Stimulated activated CD8-positive, alpha-beta memory T cell treated with anti-CD3 and anti-CD28 coated beads, Interleukin-7, amount 100 ng/mL, for 24 hours (primary cell): ENCODE results near the gene ZNF182.
"Not testable (repeated sequence)": the region's sequence is repeated elsewhere in the genome, so short reads cannot be mapped to it uniquely, and the experiment has no call there.

ENCODE experiments used
- DNase-seq: peaks from one replicate; pipeline ENCODE4 v3.0.0-alpha.2; 2020; ENCODE audit warnings: low read depth

Gene ZNF182

DNA sequence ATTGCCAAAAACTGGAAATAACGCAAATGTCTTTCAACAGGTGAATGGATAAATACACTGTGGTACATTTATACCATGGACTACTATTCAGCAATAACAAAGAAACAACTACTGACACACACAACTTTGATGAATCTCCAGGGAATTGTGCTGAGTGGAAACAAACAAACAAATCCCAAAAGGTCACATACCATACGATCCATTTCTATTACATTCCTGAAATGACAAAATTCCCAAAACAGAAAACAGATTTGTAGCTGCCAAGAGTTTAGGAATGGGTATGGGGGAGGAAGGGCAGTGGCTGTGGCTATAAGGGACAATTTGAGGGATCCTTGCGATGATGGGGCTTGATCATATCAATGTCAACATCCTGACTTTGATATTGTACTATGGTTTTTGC, 2.5 kb downstream of the ZNF182 start:
- no peak for DNase-seq

DNA sequence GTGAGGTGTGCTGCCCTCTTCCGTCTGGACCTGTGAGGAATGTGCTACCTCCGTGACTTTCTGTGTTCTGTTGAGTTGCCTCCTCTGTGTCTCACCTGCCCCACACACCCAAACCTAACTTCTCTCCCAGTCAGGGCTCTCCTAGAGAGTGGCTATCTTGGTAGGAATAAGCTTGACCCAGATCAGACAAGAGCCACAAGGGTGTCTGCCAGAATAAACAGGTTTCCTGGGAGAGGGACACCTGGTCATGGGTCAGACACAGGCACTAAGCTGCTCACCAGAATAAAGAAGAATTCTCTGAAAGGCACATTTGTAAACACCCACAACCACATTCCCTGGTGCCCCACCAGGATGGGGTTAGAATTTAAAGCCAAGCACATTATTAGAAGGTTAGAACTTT, 11.1 kb downstream of the ZNF182 start:
- DNase-seq, result no peak

DNA sequence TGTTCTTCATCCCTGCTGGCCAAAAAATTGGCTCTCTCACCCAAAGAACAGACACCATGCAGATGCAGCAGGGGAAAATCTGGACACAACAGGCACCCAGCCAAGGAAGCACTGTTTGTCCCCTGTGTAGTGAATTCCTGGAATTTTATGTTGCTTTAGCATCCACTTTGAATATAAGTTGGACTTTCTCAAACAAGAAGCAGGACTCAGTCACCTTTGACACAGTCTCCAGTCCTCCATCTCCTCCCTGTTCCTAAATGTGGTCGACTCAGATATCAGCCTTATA, 11.8 kb downstream of the ZNF182 start:
- DNase-seq, result no peak

DNA sequence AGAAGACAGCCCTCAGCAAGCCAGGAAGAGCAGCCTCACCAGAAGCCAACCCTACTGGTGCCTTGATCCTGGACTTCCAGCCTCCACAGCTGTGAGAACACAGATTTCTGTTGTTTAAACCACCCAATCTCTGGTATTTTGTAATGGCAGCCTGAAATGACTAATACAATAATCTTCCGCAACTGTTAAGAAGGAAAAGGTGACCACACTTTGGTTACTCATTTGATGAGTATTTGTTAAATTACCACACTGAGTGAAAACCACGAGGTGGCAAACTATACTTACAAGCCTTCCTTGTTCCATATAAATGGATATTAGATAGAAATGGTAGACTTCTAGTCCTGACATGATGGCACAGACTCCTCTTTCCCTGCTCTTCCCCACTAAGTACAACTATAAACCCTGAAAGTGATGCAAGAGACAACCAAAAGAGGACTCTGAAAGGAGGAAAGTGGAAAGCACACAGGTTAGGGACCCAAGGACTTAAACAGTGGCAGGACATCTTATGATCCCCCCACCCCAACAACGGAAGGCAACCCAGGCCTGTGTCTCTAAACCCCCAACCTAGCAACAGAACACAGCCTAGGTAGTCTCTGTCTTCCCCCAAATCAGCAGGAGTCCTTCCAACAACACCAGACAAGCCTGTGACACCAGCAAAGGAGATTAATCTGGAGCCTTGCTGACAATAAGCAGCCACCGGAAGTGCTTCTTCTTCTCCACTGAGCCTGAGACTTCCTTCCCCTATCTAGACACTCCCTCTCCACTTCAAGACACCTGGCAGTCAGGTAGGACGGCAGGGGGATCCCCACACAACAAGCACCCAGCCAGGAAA, 12.3 kb downstream of the ZNF182 start:
- no peak for DNase-seq

DNA sequence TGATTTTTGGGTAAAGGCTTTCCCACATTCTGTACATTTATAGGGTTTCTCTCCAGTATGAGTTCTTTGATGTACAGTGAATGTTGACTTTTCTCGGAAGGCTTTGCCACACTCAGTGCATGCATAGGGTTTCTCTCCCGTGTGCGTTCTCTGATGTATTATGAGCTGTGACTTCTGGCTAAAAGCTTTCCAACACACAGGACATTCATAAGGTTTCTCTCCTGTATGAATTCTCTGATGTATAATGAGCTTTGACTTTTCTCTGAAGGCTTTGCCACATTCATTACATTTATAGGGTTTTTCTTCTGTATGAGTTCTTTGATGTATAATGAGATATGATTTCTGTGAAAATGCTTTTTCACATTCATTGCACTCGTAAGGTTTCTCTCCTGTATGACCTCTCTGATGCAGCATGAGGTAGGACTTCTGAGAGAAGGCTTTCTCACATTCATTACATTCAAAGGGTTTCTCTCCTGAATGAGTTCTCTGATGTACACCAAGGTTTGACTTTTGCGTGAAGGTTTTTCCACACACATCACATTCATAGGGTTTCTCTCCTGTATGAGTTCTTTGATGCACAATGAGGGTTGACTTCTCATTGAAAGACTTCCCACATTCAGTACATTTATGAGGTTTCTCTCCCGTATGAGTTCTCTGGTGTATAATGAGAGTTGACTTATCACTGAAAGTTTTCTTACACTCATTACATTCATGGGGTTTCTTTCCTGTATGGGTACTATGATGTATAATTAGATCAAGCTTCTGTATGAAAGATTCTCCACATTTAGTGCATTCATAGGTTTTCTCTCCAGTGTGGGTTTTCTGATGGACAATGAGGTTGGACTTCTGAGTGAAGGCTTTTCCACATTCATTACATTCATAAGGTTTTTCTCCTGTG, 27.3 kb downstream of the ZNF182 start:
- no peak for DNase-seq

DNA sequence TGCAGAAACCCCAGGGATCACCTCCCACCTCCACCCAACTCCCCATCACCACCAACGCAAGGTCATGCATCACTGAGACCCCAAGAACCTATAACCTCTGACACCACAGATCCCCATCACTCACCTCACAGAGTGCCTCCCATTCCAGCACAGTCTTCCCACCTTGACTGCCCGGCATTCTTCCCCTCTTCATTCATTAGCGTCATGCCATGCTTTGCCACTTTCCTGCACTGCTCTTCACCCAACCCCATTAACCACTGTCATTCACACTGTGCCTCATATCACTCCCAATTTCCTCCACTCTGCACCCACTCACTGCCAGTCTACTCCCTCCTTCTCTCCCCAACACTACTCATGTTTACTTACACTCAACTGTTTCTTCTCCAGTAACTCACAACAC, 30.6 kb downstream of the ZNF182 start:
- DNase-seq, result no peak

DNA sequence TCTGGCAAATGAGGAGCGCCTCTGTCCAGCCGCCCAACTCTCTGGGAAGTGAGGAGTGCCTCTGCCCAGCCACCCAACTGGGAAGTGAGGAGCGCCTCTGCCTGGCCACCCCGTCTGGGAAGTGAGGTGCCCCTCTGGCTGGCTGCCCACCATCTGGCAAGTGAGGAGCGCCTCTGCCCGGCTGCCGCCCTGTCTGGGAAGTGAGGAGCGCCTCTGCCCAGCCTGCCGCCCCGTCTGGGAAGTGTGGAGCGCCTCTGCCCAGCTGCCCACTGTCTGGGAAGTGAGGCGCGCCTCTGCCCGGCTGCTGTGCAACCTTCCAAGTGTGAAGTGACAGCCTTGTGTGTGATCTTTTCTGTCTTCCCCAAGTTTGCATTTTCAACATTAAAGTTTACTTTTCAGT, 38.3 kb downstream of the ZNF182 start:
- not testable (repeated sequence) for DNase-seq

DNA sequence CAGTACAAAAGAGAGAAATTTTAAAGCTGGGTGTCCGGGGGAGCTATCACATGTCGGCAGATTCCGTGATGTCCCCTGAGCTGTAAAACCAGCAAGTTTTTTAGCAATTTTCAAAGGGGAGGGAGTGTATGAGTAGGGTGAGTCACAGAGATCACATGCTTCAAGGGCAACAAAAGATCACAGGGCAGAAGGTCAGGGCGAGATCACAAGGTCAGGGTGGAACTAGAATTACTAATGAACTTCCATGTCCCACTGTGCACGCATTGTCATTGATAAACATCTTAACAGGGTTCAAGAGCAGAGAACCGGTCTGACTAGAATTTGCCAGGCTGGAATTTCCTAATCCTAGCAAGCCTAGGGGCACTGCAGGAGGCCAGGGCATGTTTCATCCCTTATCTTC, 42.0 kb downstream of the ZNF182 start:
- not testable (repeated sequence) for DNase-seq

DNA sequence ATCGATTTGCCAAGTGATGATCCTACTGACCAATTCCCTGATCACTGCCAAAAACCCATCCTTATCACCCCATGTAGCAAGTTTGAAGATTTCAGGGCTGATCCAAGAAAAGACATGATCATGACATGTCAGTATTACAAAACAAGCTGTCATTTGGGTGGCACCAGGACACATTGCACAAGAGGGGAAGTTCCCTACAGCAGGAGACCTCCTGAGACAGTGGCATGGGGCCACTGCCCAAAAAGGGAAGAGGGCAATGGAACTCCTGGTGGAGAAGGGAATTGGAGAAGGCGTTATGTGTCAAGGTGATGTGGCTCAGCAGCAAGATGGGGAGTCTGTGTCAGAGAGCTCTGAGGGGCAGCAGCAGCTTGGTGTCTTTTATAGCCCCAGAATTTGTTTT, 43.4 kb downstream of the ZNF182 start:
- DNase-seq, result no peak

DNA sequence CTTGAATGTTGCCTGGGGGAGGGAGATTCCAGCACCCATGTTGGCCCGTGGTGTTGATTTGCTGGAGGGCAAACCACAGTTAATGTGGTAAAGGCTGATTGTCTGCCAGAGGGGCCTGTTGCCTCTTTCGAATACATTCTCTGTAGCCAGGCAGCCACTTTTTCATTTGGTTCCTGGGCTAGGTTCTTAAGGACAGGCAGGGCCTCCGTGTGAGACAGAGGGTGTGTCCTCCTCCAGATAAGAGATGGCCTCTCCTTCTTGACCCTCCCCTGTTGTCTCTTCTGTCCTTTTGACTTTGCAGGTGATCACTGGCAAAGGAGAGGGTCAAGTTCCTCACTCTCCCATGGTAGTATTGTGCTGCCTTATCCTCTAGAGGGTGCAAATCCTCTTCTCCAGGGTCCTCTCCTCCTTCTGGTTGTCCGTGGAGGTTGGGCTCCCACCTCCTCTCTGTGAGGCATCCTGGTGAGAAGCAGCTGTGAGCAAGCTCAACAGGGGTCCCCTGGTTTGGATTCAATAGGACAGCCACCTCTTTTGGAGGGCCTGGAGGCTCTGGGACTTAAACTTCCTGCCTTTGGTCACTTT, 44.9 kb downstream of the ZNF182 start:
- no peak for DNase-seq

DNA sequence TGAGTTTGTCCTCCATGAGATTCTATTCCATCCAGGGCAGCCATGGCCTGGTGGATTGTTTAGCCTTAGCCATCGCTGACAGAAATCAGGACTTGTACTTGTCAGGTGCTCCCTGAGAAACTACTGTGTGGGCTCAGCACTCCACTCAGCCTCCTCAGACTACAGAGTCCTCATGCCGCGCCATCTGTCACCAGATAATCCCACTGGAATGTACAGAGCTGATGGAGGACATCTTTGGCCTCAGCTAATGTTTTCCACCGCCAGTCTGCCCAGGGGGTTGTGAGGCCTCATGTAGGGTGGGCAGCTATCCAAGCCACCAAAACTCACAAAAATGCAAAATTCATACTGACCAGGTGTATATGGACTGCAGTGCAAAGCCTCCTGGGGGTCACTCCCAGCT, 45.6 kb downstream of the ZNF182 start:
- not testable (repeated sequence) for DNase-seq

DNA sequence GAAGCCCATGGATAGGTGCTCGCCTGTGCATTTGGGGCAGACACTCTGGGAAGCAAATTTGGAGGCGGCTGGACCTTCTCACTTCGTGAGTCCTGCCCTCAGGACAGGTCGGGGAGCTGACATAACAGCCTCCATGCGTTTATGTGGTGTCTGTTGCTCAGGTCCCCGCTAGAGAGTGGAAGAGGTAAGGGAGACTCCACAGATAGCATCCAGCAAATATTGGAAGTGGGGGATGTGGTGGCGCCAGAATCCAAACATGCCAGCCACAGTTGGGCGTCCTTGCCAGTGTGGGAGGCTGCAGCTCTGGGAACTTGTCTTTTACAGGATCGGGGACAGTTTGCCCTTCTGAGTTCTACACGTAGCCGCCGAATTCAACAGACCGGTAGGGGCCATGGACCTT, 47.8 kb downstream of the ZNF182 start:
- no peak for DNase-seq

DNA sequence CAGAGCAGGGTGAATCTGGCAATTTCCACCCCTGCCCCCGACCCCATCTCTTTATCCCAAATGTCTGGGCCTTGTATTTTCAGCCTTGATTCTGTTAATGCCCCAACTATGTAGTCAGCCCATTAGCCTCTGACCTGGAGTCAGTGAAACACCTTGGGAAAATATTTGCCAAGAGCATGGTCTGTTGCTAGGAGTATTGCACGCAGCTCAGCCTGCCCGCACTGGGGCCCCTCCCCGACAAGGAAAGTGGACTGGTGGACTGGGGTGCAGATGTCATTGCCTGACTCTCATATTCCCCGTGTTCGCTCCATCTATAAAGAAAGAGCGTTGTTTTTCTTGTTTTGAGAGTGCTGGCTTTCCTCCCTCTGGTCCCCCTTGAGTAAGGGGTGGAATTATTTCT, 48.5 kb downstream of the ZNF182 start:
- not testable (repeated sequence) for DNase-seq

DNA sequence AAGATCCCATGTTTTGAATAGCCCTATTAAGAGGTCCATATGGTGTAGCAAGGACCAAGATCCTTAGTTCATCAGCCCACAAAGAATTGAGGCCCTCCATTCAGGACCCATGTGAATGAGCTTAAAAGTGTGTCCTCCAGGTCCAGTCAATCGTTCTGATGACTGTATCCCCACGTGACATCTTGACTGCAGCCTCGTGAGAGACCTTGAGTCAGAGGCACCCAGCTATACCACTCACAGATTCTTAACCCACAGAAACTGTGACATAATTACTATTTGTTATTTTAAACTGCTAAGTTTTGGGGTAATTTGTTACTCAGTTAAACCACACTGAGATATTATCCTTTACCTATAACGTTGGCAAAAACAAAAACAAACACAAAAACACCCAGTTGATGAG, 62.4 kb downstream of the ZNF182 start:
- no peak for DNase-seq

DNA sequence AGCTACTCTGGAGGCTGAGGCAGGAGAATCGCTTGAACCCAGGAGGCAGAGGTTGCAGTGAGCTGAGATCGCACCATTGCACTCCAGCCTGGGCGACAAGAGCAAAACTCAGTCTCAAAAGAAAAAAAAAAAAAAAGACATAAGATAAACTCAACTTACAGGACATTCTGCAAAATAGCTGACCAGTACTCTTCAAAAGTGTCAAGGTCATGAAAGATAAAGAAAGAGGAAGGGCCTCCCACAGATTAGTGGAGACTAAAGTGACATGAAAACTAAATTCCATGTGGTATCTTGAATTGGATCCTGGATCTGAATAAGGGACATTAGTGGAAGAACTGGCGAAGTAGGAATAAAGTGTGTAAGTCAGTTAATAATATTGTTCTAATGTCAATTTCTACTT, 63.3 kb downstream of the ZNF182 start:
- DNase-seq, result no peak

DNA sequence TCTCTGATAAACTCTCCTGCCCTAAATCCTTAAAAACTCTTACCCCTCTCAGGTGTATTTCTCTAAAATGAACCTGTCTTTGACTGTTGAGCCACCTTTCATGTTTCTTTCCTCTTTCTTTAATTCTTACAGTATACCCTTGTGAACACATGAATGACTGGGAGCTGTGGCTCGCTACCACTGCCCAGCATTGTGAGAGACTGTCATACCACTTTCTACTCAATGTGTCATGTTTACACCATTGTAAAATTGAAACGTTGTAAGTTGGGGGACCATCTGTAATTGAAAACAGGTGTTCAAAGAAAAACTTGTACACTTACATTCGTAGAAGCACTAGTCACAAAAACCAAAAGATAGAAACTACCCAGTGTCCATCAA, 66.9 kb downstream of the ZNF182 start:
- DNase-seq, result no peak

DNA sequence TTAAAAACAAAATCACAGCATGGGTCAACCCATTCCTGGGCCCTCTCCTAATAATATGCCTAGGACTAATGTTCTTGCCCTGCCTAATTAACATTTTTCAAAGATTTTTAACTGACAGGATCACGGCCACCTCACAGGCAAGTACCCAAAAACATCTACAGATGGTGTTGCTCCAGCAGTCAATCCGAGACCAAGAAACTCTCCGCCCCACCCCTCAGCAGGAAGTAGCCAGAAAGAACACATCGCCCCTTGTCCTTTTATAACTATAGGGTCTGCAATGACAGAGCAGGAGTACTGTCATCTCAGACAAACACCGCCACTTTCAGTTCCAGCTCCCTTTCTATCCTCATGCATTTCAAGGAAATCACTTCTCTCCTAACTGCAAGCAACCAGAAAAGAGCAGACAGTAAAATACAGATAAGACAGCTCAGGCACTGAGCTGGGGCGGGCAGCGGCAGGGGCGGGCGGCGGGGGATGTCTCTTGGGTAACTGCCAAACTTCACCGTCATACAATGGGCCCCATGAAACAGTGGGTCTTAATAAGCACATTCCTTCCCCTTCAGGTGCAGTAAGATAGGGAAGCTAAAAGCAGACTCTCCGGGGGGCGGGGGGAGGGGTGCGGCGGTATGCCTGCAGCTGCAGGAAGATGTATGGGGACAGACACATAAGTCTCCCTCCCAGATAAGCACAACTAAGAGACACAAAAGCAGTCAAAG, 67.4 kb downstream of the ZNF182 start:
- no peak for DNase-seq

DNA sequence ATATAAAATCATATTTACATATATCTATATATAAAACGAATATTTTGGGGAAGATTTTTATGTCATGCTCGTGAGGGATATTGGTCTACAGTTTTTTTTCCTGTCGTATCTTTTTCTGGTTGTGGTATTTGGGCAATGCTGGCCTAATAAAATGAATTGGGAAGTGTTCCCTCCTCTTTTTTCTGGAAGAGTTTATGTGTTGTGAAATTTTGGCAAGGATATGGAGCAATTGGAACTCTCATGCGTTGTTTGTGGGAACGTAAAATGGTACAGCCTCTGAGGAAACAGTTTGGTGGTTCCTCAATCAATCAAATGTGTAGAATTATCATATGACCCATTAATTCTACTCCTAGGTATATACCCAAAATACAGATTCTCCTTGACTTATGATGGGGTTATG, 69.8 kb downstream of the ZNF182 start:
- no peak for DNase-seq

DNA sequence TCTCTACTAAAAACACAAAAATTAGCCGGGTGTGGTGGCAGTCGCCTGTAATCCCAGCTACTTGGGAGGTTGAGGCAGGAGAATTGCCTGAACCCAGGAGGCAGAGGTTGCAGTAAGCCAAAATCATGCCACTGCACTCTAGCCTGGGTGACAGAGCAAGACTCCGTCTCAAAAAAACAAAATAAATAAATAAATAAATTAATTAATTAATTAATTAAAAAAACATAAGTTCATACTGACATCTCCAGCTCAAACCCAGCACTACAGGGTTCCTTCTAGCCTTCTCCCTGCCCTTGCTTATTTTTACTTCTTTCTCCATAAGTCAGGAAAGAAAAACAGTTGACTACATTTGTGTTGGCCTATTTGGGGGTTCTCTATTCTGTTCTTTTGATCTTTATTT, 71.8 kb downstream of the ZNF182 start:
- not testable (repeated sequence) for DNase-seq

DNA sequence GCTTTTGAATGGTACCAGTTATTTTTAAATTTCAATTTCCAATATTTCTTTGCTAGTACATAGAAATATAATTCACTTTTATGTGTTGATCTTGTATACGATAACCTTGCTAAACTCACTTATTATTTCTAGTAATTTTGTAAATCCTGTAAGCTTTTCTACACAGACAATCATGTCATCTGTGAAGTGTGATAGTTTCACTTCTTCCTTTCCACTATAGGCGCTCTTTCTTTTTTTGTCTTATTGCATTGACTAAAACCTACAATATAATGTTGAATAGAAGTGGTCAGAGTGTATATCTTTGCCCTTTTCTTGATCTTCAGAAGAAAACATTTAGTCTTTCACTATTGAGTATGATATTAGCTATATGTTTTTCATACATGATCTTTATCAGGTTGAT, 76.6 kb downstream of the ZNF182 start:
- DNase-seq, result no peak
